K562 (cell line): ENCODE data around the gene ASNS. TPM values are rescaled to one million over a fixed set of nuclear protein-coding genes. Genes with fewer than 3 reads are reported as not detected.

Experiments
- CAMTA2 ChIP-seq: fragments of 250-450 bp; sonication (Bioruptor Pico); conservative IDR thresholded peaks from 2 replicates; pipeline ENCODE4 v1.5.1; 2022
- ETV5 ChIP-seq: sonication (generic); formaldehyde crosslinking; IDR thresholded peaks from 2 replicates; pipeline ENCODE4 v1.4.0; 2020; ENCODE audit warnings: low read depth, mild to moderate bottlenecking, missing genetic modification reagents
- FOXM1 ChIP-seq, 2 experiments: fragments of 450-650 bp in 1 of 2; sonication (generic) in 1 of 2; formaldehyde crosslinking in 1 of 2; IDR thresholded peaks; 2 replicates each; pipeline versions ENCODE4 v1.6.1 to v1.9.0; 2017 to 2022; ENCODE audit warnings: low read depth in 2 of 2, mild to moderate bottlenecking in 2 of 2, missing genetic modification reagents in 1 of 2, moderate library complexity in 1 of 2
- HDAC1 ChIP-seq, 2 experiments: fragments of 450-650 bp; IDR thresholded peaks; 2 replicates each; pipeline ENCODE4 v1.6.1; 2016 to 2017; ENCODE audit warnings: inconsistent platforms in 1 of 2, mild to moderate bottlenecking in 1 of 2, moderate library complexity in 1 of 2
- KAT2B ChIP-seq: IDR thresholded peaks from one replicate; pipeline ENCODE4 v1.6.1; 2012; ENCODE audit warnings: low read depth, mild to moderate bottlenecking, control low read depth, inconsistent platforms, low read length, moderate library complexity
- NFRKB ChIP-seq: fragments of 450-650 bp; IDR thresholded peaks from 2 replicates; pipeline ENCODE4 v1.6.1; 2016; ENCODE audit warnings: low read depth
- SIN3A ChIP-seq, 2 experiments: fragments of 150-350 bp in 1 of 2; IDR thresholded peaks; 2 replicates each; pipeline ENCODE4 v1.6.1; 2011 to 2016; ENCODE audit warnings: borderline replicate concordance in 2 of 2, low read depth in 2 of 2, low read length in 2 of 2, mild to moderate bottlenecking in 2 of 2, moderate library complexity in 2 of 2; ENCODE audit not compliant: control insufficient read depth in 1 of 2
- SMAD2 ChIP-seq: fragments of 150-350 bp; IDR thresholded peaks from 2 replicates; pipeline ENCODE4 v1.6.1; 2014; ENCODE audit warnings: low read depth, mild to moderate bottlenecking, low read length
- polyA plus RNA-seq, 8 experiments: library from polyadenylated mRNA; depleted of rRNA in 4 of 8; stranded (reverse) in 5 of 8; unstranded in 3 of 8; fragments of >200 nt; fragmentation: Nextera tagmentation in 2 of 8; fragmentation: Illumina TruSeq in 1 of 8; extraction: Ambion mirVana in 2 of 8; extraction: Trizol in 1 of 8; gene quantifications; 2 replicates each; pipeline versions ENCODE4 v1.2.1 to v1.2.3, GENCODE V29; 2011 to 2014; ENCODE audit warnings: inconsistent platforms in 1 of 8, missing spikeins in 1 of 8
- total RNA-seq, 7 experiments: library from RNA; depleted of rRNA in 6 of 7; stranded (reverse); fragments of >200 nt in 6 of 7; fragmentation: Illumina TruSeq in 2 of 7; extraction: Trizol in 2 of 7; gene quantifications; 2 replicates each; pipeline versions ENCODE4 v1.2.1 to v1.2.3, GENCODE V29; 2011 to 2021; ENCODE audit warnings: low replicate concordance in 1 of 7
- TF ChIP-seq, protein P1 (sequence below): fragments of 250-450 bp; sonication (Bioruptor Pico); IDR thresholded peaks from 2 replicates; pipeline ENCODE4 v1.4.0; 2020; ENCODE audit warnings: mild to moderate bottlenecking, moderate library complexity
- TF ChIP-seq, protein P2 (sequence below): fragments of 450-650 bp; IDR thresholded peaks from 2 replicates; pipeline ENCODE4 v1.6.1; 2016; ENCODE audit warnings: mild to moderate bottlenecking, moderate library complexity
- TF ChIP-seq, protein P3 (sequence below): sonication (generic); formaldehyde crosslinking; IDR thresholded peaks from 2 replicates; pipeline ENCODE4 v1.8.0; 2023; ENCODE audit warnings: mild to moderate bottlenecking, missing genetic modification reagents

The ASNS gene
- total and polyA plus RNA-seq, 9 of the 15 experiments (the other 6 are each of a cell fraction or from before 2014, with no cell fraction given): 42.1 to 354 (median 215) TPM

DNA sequence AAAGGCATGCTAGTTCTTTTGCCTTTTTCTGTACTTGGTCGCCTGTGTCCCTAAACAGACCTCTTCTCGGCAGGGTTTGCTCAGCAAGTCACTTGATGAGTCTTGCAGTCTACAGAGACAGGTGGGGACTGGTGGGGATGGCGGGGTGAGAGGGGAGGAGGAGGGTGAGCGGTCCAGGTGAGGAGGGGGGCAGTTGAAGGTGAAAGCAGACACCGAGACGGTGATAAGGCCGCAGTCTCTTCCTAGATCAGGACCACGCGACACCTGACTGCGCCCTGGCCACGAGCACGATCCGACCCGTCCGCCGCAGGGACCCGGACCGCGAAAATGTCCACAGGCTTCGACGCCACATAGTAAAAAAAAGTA, 566 bp downstream of the ASNS start (continued):
- TF ChIP-seq, protein P1, sequence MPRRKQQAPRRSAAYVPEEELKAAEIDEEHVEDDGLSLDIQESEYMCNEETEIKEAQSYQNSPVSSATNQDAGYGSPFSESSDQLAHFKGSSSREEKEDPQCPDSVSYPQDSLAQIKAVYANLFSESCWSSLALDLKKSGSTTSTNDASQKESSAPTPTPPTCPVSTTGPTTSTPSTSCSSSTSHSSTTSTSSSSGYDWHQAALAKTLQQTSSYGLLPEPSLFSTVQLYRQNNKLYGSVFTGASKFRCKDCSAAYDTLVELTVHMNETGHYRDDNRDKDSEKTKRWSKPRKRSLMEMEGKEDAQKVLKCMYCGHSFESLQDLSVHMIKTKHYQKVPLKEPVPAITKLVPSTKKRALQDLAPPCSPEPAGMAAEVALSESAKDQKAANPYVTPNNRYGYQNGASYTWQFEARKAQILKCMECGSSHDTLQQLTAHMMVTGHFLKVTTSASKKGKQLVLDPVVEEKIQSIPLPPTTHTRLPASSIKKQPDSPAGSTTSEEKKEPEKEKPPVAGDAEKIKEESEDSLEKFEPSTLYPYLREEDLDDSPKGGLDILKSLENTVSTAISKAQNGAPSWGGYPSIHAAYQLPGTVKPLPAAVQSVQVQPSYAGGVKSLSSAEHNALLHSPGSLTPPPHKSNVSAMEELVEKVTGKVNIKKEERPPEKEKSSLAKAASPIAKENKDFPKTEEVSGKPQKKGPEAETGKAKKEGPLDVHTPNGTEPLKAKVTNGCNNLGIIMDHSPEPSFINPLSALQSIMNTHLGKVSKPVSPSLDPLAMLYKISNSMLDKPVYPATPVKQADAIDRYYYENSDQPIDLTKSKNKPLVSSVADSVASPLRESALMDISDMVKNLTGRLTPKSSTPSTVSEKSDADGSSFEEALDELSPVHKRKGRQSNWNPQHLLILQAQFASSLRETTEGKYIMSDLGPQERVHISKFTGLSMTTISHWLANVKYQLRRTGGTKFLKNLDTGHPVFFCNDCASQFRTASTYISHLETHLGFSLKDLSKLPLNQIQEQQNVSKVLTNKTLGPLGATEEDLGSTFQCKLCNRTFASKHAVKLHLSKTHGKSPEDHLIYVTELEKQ (CRISPR knock-in tag): no peak
- TF ChIP-seq, protein P2, sequence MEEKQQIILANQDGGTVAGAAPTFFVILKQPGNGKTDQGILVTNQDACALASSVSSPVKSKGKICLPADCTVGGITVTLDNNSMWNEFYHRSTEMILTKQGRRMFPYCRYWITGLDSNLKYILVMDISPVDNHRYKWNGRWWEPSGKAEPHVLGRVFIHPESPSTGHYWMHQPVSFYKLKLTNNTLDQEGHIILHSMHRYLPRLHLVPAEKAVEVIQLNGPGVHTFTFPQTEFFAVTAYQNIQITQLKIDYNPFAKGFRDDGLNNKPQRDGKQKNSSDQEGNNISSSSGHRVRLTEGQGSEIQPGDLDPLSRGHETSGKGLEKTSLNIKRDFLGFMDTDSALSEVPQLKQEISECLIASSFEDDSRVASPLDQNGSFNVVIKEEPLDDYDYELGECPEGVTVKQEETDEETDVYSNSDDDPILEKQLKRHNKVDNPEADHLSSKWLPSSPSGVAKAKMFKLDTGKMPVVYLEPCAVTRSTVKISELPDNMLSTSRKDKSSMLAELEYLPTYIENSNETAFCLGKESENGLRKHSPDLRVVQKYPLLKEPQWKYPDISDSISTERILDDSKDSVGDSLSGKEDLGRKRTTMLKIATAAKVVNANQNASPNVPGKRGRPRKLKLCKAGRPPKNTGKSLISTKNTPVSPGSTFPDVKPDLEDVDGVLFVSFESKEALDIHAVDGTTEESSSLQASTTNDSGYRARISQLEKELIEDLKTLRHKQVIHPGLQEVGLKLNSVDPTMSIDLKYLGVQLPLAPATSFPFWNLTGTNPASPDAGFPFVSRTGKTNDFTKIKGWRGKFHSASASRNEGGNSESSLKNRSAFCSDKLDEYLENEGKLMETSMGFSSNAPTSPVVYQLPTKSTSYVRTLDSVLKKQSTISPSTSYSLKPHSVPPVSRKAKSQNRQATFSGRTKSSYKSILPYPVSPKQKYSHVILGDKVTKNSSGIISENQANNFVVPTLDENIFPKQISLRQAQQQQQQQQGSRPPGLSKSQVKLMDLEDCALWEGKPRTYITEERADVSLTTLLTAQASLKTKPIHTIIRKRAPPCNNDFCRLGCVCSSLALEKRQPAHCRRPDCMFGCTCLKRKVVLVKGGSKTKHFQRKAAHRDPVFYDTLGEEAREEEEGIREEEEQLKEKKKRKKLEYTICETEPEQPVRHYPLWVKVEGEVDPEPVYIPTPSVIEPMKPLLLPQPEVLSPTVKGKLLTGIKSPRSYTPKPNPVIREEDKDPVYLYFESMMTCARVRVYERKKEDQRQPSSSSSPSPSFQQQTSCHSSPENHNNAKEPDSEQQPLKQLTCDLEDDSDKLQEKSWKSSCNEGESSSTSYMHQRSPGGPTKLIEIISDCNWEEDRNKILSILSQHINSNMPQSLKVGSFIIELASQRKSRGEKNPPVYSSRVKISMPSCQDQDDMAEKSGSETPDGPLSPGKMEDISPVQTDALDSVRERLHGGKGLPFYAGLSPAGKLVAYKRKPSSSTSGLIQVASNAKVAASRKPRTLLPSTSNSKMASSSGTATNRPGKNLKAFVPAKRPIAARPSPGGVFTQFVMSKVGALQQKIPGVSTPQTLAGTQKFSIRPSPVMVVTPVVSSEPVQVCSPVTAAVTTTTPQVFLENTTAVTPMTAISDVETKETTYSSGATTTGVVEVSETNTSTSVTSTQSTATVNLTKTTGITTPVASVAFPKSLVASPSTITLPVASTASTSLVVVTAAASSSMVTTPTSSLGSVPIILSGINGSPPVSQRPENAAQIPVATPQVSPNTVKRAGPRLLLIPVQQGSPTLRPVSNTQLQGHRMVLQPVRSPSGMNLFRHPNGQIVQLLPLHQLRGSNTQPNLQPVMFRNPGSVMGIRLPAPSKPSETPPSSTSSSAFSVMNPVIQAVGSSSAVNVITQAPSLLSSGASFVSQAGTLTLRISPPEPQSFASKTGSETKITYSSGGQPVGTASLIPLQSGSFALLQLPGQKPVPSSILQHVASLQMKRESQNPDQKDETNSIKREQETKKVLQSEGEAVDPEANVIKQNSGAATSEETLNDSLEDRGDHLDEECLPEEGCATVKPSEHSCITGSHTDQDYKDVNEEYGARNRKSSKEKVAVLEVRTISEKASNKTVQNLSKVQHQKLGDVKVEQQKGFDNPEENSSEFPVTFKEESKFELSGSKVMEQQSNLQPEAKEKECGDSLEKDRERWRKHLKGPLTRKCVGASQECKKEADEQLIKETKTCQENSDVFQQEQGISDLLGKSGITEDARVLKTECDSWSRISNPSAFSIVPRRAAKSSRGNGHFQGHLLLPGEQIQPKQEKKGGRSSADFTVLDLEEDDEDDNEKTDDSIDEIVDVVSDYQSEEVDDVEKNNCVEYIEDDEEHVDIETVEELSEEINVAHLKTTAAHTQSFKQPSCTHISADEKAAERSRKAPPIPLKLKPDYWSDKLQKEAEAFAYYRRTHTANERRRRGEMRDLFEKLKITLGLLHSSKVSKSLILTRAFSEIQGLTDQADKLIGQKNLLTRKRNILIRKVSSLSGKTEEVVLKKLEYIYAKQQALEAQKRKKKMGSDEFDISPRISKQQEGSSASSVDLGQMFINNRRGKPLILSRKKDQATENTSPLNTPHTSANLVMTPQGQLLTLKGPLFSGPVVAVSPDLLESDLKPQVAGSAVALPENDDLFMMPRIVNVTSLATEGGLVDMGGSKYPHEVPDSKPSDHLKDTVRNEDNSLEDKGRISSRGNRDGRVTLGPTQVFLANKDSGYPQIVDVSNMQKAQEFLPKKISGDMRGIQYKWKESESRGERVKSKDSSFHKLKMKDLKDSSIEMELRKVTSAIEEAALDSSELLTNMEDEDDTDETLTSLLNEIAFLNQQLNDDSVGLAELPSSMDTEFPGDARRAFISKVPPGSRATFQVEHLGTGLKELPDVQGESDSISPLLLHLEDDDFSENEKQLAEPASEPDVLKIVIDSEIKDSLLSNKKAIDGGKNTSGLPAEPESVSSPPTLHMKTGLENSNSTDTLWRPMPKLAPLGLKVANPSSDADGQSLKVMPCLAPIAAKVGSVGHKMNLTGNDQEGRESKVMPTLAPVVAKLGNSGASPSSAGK: peak; percentile 70
- TF ChIP-seq SMAD2: no peak
- no peak for TF ChIP-seq CAMTA2
- no peak for TF ChIP-seq HDAC1 (IDR thresholded peaks at IDR 0.05)
- no peak for TF ChIP-seq KAT2B
- 0 out of 4 replicates have a peak, but pooled peaks of 1 of the 2 experiments have one; percentile 4 for TF ChIP-seq SIN3A (IDR thresholded peaks at IDR 0.05; ENCODE audit: borderline replicate concordance in 2 of 2, control insufficient read depth in 1 of 2, low read depth in 2 of 2, low read length in 2 of 2)
- TF ChIP-seq, protein P3, sequence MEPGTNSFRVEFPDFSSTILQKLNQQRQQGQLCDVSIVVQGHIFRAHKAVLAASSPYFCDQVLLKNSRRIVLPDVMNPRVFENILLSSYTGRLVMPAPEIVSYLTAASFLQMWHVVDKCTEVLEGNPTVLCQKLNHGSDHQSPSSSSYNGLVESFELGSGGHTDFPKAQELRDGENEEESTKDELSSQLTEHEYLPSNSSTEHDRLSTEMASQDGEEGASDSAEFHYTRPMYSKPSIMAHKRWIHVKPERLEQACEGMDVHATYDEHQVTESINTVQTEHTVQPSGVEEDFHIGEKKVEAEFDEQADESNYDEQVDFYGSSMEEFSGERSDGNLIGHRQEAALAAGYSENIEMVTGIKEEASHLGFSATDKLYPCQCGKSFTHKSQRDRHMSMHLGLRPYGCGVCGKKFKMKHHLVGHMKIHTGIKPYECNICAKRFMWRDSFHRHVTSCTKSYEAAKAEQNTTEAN (CRISPR knock-in tag): no peak
- TF ChIP-seq ETV5: no peak
- TF ChIP-seq FOXM1 (IDR thresholded peaks at IDR 0.05; ENCODE audit: low read depth): no peak
- TF ChIP-seq FOXM1 (CRISPR knock-in tag; IDR thresholded peaks at IDR 0.05; ENCODE audit: low read depth): peak; percentile 26; the same call in 1 of the 2 replicates
- 0 out of 2 replicates have a peak, but pooled peaks have one; percentile 56 for TF ChIP-seq NFRKB
